ENCODE data around the gene GOLGA6D.

DNA sequence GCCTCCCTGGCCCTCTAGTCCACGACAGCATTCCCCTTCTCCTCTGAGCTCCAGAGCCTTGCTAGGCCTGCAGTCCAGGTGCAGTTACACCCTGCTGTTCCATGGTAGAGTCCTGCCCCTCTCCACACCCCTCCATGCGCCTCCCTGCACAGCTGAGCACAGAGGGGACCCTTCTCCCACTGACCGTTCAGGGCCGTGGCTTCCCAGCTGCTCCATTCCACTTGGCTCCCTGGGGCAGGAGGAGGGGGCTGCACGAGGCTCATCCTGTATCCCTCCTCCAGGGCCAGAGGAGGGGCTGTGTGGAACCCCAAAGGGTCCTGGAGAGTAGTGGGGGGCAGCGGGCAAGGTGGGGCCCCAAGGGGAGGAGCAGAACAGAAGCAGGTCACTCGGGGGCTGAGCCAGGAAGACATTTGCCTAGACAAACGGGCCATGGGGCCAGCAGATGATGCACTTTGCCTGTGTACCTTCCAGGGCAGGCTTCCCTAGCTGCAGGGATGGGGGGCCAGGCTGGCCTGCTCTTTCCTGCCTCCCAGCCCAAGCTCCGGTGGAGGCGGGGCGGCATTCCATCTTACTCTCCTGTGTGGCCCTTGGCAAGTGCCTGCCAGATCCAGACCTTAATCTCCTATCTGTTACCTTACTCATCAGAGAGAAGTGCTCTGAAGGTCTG lies 45.2 kb upstream of the GOLGA6D start:
- TF ChIP-seq, protein P1, sequence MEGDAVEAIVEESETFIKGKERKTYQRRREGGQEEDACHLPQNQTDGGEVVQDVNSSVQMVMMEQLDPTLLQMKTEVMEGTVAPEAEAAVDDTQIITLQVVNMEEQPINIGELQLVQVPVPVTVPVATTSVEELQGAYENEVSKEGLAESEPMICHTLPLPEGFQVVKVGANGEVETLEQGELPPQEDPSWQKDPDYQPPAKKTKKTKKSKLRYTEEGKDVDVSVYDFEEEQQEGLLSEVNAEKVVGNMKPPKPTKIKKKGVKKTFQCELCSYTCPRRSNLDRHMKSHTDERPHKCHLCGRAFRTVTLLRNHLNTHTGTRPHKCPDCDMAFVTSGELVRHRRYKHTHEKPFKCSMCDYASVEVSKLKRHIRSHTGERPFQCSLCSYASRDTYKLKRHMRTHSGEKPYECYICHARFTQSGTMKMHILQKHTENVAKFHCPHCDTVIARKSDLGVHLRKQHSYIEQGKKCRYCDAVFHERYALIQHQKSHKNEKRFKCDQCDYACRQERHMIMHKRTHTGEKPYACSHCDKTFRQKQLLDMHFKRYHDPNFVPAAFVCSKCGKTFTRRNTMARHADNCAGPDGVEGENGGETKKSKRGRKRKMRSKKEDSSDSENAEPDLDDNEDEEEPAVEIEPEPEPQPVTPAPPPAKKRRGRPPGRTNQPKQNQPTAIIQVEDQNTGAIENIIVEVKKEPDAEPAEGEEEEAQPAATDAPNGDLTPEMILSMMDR (IDR thresholded peaks at IDR 0.05; ENCODE audit: low read length) = no peak
- TF ChIP-seq EZH2 (optimal IDR thresholded peaks at IDR 0.05; ENCODE audit: low read depth, low read length) = no peak

Measured in MM.1S (cell line).